Measurements from ENCODE around the gene PITPNM3. TPM values are rescaled to one million over a fixed set of nuclear protein-coding genes. Genes with fewer than 3 reads are reported as not detected.

The PITPNM3 gene
- total RNA-seq, 2 experiments from 2014 or later = 0.38 to 0.67 TPM

Other genes with a start within 250 kb of the PITPNM3 start
- gene AIPL1, start 121.4 kb downstream of the PITPNM3 start, total RNA-seq = not detected
- 10 to 100 TPM; 18.1 to 19.0 TPM for gene PIMREG, start 112.1 kb downstream of the PITPNM3 start, total RNA-seq
- 1 to 10 TPM; 7.7 to 8.1 TPM for gene KIAA0753, start 84.2 kb upstream of the PITPNM3 start, total RNA-seq
- 10 to 100 TPM; 71.4 to 85.8 TPM for gene TXNDC17, start 84.5 kb upstream of the PITPNM3 start, total RNA-seq
- 10 to 100 TPM; 21.7 to 22.5 TPM for gene MED31, start 95.0 kb upstream of the PITPNM3 start, total RNA-seq
- 1 to 10 TPM in 1 of 2 experiments, under 1 TPM in 1; 0.99 to 1.2 TPM for gene C17orf100, start 95.2 kb upstream of the PITPNM3 start, total RNA-seq
- gene SLC13A5, start 156.8 kb upstream of the PITPNM3 start, total RNA-seq = not detected
- 10 to 100 TPM; 15.0 to 19.0 TPM for gene XAF1, start 199.5 kb upstream of the PITPNM3 start, total RNA-seq
- not detected for gene FBXO39, start 219.7 kb upstream of the PITPNM3 start, total RNA-seq

Data from activated naive CD4-positive, alpha-beta T cell treated with anti-CD3 and anti-CD28 coated beads for 36 hours (primary cell).